HG03378 (cell line): ENCODE measurements around the gene CCDC27.

Source experiments
- ATAC-seq: cut with Tn5 transposase; IDR thresholded peaks from one replicate; pipeline ENCODE4 v1.9.1; 2021; ENCODE audit warnings: mild to moderate bottlenecking, moderate library complexity; ENCODE audit not compliant: unreplicated experiment

Gene CCDC27

DNA sequence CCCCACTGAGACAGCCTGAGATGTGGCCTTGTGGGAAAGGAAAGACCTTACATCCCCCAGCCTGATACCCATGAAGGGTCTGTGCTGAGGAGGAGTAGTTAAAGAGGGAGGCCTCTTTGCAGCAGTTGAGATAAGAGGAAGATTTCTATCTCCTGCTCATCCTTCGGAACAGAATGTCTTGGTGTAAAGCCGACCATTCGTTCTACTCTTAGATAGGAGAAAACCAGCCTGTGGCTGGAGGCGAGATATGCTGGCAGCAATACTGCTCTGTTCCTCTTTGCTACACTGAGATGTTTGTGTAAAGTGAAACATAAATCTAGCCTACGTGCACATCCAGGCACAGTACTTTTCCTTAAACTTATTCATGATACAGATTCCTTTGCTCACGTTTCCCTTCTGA is 1.5 kb upstream of the CCDC27 start:
- no peak for ATAC-seq

DNA sequence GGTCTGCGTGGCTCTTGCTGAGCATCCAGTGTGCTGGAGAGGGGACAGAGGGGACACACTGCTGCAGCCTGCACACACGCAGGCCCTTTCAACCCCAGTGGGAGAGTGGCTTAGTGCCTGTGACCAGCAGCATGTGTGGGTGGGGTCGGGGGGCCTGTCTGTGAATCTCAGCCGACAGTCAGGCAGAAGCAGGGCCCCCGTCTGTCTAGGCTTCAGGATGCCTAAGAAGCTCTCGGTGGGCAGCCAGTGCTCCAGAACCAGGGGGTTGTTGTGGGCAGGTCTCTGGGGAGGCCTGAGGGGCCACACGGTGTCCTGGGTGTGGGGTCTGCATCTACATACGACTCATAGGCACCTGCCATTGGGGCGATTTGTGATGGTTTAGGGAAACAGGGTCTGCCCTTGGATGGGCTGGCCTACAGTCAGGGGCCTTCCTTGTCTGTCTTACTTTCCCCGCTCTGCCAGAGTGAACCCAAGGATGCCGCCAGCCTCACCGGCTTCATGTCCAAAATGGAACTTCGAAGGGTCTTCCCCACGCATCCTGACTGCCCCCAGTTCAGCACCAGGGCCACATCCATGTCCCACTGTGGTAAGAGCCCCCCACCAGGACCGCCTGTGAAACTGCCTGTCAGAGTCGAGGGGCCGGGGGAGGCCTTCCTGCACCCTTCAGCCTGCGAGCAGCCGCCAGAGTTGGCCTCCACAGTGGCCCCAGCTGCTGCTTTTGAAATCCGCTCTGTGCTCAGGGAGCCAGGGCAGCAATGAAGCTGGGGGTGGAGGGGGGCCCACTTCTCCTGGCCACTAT is 1.6 kb downstream of the CCDC27 start:
- no peak for ATAC-seq

- no peak for ATAC-seq
These were observed 4.1 kb downstream of the CCDC27 start for GRCh38 chr1:3756394-3756793.

- ATAC-seq = no peak
These were observed 6.9 kb downstream of the CCDC27 start for GRCh38 chr1:3759164-3759563.

DNA sequence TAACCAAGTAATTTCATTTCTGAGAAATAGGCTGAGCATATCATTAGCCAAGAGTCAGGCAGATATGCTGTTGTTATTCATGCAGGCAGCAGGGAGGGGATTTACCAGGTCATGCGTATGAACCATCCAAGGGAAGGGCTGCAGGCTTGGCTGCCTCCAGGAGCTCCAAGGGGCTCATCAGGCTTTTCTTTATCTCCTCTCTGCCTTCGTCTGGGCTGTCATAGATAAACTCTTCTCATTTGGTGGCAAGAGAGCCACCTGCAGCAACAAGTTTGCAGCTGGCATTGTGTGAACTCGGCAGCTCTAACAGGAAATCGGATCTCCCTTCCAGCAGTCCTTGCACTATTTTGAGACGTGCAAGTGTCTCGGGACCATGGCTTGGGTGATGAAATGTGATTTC is 7.5 kb downstream of the CCDC27 start:
- no peak for ATAC-seq

DNA sequence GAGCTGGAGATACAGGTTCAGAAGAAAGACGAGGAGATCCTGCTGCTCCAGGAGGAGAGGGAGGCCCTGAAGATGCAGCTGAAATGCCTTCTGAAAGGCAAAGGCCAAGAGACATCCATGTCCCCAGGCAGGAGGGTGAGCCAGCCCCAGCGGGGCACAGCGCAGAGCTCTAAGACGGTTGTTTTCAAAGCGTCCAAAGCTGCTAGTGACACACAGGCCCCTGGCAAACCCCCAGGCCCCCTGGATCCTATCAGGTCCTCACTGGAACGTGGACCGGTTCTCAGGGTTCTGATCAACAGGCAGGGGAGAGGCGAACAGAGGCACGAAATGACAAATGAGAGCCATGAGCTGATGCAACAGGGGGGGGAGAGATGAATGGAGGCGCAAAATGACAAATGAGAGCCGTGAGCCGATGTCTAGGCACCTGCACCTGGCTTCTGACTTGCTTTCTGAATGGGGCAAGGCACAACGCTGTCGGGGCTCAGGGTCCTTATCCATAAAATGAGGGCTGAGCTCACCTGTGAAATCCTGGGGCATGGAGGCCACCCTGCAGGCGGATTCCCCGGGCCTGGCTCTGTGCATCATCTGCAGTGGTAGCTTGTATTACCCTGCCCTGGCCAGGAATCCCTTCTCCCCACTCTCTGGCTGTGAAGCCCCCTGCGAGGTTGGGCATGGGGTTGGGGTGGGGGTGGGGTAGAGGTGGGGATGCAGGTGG is 9.2 kb downstream of the CCDC27 start:
- no peak for ATAC-seq

- no peak for ATAC-seq
These were observed 10.1 kb downstream of the CCDC27 start for GRCh38 chr1:3762151-3762872.

DNA sequence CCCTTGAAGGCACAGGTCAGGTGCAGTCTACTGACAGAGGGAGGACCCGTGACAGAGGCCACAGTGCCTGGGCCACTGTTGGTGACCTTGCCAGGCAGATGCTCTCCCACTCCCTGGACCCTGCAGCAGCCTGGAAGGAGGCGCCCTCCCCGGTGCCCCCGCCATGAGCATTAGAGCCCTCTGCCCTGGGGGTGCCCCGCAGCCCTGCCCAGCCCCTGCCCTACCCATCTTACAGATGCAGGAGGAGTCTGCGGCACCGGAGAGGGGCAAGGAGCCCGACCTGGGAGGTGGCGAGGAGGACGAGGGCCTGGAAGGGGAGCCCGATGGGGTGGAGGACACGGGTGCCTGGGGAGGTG is 10.6 kb downstream of the CCDC27 start:
- ATAC-seq = no peak

DNA sequence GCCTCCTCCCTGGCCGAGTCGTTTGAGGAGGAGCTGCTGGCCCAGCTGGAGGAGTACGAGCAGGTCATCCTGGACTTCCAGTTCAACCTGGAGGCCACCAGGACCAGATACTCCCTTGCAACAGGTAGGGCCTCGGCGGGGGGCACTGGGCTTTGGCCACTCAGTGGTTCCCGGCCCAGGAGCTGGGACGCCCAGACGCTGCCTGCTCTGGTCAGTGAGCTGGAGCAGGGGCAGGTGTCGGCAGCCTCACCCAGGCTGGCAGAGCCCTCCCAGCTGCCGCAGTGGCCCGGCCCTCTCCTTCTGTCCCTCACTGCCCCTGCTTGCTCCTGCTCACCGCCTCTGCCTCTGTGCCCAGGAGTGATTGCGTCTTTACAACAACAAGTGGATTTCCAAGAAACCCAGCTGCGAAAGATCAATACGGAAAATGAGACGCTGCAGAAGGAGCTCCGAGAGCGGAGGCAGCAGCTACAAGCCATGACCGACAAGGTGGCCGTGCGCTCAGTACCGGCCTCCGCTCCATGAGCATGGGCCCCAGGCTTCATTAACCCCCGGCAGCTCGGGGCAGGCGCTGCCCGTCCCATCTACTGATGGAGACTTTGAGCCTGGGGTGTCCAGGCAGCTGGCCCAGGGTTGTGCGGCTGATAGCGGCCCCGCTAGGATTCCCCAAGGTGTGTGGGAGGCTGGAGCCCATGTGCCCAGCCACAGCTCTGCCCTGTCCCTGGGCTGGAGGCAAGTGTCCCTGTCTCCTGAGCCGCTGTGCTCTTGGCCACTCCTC is 11.3 kb downstream of the CCDC27 start:
- ATAC-seq = no peak

- ATAC-seq = no peak
These were observed 15.2 kb downstream of the CCDC27 start for GRCh38 chr1:3767328-3767925.

DNA sequence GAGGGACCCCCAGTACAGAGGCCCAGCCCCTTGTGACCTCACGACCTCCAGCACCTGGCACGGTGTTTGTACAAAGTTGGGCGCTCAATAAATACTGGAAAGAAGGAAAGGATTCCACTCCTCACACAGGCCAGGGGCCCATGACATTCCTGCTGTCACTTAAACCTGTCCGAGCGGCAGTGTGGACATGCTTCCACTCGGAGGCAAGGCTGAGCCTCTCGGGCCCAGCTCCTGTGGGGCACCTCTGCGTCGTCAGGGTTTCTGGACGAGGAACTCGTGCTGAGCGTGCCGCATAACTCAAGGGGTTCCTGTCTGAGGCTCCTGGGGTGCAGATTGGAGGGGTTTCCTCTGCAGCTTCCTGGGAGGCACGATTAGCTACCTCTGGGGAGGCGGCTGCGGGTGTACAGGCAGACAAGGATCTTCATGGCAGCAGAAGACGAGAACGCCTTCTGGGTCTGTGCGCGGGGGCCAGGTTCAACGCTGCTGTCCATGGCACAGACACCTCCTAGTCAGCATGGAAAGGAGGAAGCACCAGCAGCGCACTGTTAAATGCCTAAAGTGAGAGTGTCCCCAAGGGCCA is 16.7 kb downstream of the CCDC27 start:
- no peak for ATAC-seq

DNA sequence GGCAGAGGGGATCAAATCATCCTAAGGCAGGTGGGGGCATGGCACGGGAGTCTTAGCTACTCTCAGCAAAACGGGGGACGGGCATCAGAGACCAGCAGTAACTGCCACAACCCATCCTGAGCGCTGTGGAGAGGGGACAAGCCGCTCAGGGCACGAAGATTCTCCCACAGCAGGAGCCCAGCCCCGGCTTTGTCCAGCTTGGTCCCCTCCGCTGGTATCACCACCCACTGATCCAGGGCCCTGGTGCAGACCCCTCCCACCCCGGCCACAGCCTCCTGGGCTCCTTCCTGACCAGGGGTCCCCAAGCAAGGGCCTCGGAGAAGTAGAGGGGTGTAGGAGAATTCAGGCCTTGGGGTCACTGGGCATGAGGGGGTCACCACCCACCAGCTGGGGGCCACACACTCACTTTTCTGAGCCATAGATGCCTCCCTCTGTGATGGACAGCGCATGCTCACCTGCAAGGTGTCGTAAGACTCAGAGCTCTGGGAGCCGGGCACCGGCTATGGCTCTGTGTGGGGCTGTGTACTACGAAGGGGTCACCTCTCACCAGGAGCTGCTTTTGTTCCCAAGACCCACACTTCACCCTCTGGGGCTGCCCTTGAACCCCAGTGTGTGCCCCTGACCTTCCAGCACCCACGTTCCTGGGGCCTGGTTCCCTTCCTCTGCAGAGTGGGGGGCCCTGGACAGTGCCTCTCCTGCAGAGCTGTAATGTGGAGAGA is 18.0 kb downstream of the CCDC27 start:
- no peak for ATAC-seq

DNA sequence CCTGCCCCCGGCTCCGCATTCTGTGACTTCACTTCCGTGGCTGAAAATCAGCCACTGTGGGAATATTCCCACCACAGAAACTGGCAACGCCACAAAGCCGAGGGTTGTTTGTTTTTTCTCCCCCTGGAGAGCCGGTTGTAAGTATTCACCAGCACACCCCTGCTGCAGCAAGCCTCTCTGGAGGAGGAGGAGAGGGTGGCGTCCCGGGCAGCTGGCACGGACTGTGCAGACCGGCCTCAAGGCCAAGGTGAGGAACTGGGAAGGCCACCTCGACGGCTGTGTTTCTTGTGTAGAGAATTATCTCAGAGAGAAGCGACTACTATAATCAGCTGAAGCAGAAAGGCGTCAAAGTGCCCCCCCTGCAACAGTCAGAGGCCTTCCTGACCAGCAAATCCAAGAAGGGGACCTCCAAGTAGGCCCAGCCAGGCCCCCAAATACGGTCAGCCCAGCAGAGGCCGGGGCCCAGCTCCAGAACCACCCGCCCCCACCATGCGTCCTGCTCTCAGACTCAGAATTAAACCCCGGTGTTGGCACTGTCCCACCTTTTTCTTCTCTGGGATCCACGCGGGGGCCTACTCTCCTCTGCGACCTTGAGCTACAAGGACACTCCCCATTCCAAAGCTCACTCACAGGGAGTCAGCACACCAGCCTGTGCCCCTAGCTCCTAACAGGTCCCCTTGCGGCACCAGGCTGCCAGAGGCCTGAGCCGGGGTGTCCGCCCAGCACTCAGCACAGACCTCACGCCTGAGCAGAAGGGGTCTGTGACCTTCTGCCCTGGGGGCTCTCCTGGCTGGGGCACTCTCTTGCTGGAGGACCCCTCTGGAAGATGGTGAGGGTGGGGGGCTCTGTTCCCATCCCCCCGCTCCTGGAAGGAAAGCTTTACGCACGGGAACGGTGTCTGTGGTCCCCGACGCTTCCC is 19.1 kb downstream of the CCDC27 start:
- ATAC-seq = no peak

- ATAC-seq = no peak
These were observed 19.9 kb downstream of the CCDC27 start for GRCh38 chr1:3772027-3772714.

- no peak for ATAC-seq
These were observed 20.7 kb downstream of the CCDC27 start, which contains the start of gene SMIM1 for GRCh38 chr1:3772715-3773571. TSS of gene SMIM1 (plus strand) at chr1:3772749. CDS start at chr1:3775374, 2,625 bp downstream.

GRCh38 chr1:3773572-3774275 is 21.5 kb downstream of the CCDC27 start:
- ATAC-seq = no peak
